Immature natural killer cell (primary cell): ENCODE results near the gene TNRC6C. TPM values are rescaled to one million over a fixed set of nuclear protein-coding genes. Genes with fewer than 3 reads are reported as not detected.

Experiments
- DNase-seq, 3 donors: peaks; one replicate each; pipeline ENCODE4 v3.0.0; 2022; ENCODE audit warnings: mixed read lengths in 1 of 3
- H3K27ac Mint-ChIP-seq, 6 donors: one replicate each; pipeline ENCODE4 v1.8.0; 2020; ENCODE audit warnings: mixed read lengths in 6 of 6, mild to moderate bottlenecking in 5 of 6, inconsistent platforms in 4 of 6, moderate library complexity in 3 of 6
- H3K27me3 Mint-ChIP-seq, 3 donors: one replicate each; pipeline ENCODE4 v1.8.0; 2020 to 2021; ENCODE audit warnings: low read depth in 3 of 3, mild to moderate bottlenecking in 3 of 3, mixed read lengths in 3 of 3, moderate library complexity in 3 of 3, inconsistent platforms in 1 of 3
- H3K36me3 Mint-ChIP-seq, 3 donors: one replicate each; pipeline ENCODE4 v1.8.0; 2020; ENCODE audit warnings: mixed read lengths in 3 of 3, inconsistent platforms in 2 of 3, mild to moderate bottlenecking in 2 of 3
- H3K4me1 Mint-ChIP-seq, 2 donors: one replicate each; pipeline ENCODE4 v1.8.0; 2020; ENCODE audit warnings: inconsistent platforms in 2 of 2, mild to moderate bottlenecking in 2 of 2, mixed read lengths in 2 of 2, moderate library complexity in 1 of 2
- H3K4me3 Mint-ChIP-seq, 5 donors: one replicate each; pipeline ENCODE4 v1.8.0; 2020; ENCODE audit warnings: mild to moderate bottlenecking in 5 of 5, mixed read lengths in 5 of 5, inconsistent platforms in 3 of 5, moderate library complexity in 3 of 5
- H3K9me3 Mint-ChIP-seq, 6 donors: one replicate each; pipeline ENCODE4 v1.8.0; 2020; ENCODE audit warnings: mild to moderate bottlenecking in 6 of 6, mixed read lengths in 6 of 6, inconsistent platforms in 4 of 6, moderate library complexity in 3 of 6
- polyA plus RNA-seq, 3 donors: library from polyadenylated mRNA; unstranded; fragments of 300-500 nt; fragmentation: Illumina TruSeq; gene quantifications; one replicate each; pipeline ENCODE4 v1.2.3, GENCODE V29; 2021

Gene TNRC6C
- polyA plus RNA-seq, 3 donors from 2014 or later, result 0.71 to 5.5 (median 4.8) TPM

GRCh38 chr17:78107457-78107856, 149.0 kb downstream of the TNRC6C start:
- peaks cover 3 to 21% (median 12%) of the 10 kb centered on the region in 3 donors for H3K27me3 Mint-ChIP-seq
- H3K27ac Mint-ChIP-seq, result peak overlapping the region in 3 of 6 donors; percentile 57 to 68 (median 58)
- no peaks in the 10 kb centered on the region for H3K9me3 Mint-ChIP-seq
- no peak for DNase-seq
- H3K4me3 Mint-ChIP-seq, result no peak overlapping the region
- H3K4me1 Mint-ChIP-seq, result peaks cover under 1 to 3% of the 10 kb centered on the region in 2 donors
- H3K36me3 Mint-ChIP-seq, result peaks cover 12 to 21% (median 17%) of the 10 kb centered on the region in 3 donors

GRCh38 chr17:78107976-78108725, 149.6 kb downstream of the TNRC6C start:
- Mint-ChIP-seq H3K27ac (peak overlapping the region in 4 of 6 donors; percentile 36 to 70 (median 58)), H3K4me3 (no peak overlapping the region), H3K27me3 (peaks cover 9 to 21% (median 17%) of the 10 kb centered on the region in 3 donors), H3K4me1 (peaks cover 5 to 10% of the 10 kb centered on the region in 2 donors), H3K9me3 (no peaks in the 10 kb centered on the region), H3K36me3 (peaks cover 15 to 23% (median 17%) of the 10 kb centered on the region in 3 donors)
- DNase-seq, result no peak

DNA sequence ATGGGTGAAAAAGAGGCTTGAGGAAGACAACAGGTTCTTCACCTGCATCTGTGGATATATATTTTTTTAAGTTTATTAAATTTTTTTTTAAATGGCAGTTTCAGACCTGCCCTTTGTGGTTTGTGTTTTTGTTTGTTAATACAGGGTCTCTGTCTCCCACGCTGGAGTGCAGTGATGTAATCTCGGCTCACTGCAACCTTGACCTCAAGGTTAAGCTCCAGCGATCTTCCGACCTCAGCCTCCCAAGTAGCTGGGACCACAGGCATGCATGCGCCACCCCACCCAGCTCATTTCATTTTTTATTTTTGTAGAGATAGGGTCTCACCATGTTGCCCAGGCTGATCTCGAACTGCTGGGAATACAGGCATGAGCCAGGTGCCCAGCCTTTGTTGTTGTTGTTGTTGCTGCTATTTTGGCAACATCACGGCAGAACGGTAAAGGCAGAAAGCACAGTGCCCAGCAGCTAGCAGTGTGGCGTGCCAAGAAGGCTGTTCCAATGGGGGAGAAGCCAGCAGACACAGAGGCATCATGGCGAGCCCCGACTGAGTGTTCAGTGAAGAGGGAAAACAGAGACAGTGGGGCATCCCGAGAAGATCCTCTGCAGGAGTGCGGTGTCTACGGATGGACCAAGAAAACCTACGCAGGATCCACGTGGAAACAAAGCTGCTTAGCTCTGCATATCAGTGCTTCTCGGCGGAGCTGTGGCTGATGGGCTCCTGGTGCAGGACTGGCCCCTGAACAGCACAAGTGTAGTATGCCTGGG, 150.4 kb downstream of the TNRC6C start:
- DNase-seq, result no peak
- H3K27ac Mint-ChIP-seq, result peak overlapping the region in 2 of 6 donors; percentile 36 to 77
- H3K36me3 Mint-ChIP-seq, result peaks cover 17 to 22% (median 19%) of the 10 kb centered on the region in 3 donors
- H3K4me3 Mint-ChIP-seq, result no peak overlapping the region
- H3K9me3 Mint-ChIP-seq, result no peaks in the 10 kb centered on the region
- H3K27me3 Mint-ChIP-seq, result peaks cover 13 to 27% (median 22%) of the 10 kb centered on the region in 3 donors
- peaks cover 12 to 17% of the 10 kb centered on the region in 2 donors for H3K4me1 Mint-ChIP-seq

DNA sequence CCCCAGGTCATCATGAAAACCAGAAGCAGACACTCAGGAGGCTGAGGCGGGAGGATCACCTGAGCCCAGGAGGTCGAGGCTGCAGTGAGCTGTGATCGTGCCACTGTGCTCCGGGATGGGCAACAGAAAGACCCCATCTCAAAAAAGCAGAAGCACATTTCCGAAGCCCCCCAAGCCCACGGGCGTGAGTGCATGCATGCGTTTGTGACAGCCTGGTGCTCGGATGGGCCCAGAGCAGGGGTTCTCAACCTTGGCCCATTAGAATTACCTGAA, 150.9 kb downstream of the TNRC6C start:
- no peaks in the 10 kb centered on the region for H3K9me3 Mint-ChIP-seq
- H3K27me3 Mint-ChIP-seq, result peaks cover 13 to 31% (median 25%) of the 10 kb centered on the region in 3 donors
- no peak overlapping the region for H3K4me3 Mint-ChIP-seq
- no peak for DNase-seq
- H3K36me3 Mint-ChIP-seq, result peaks cover 17 to 24% (median 20%) of the 10 kb centered on the region in 3 donors
- peaks cover 18 to 22% of the 10 kb centered on the region in 2 donors for H3K4me1 Mint-ChIP-seq
- peak overlapping the region in 1 of 6 donors; percentile 36 for H3K27ac Mint-ChIP-seq

- H3K36me3 Mint-ChIP-seq, result peaks cover 13 to 28% (median 20%) of the 10 kb centered on the region in 3 donors
- no peak overlapping the region for H3K4me3 Mint-ChIP-seq
- H3K27me3 Mint-ChIP-seq, result peaks cover 15 to 33% (median 32%) of the 10 kb centered on the region in 3 donors
- no peaks in the 10 kb centered on the region for H3K9me3 Mint-ChIP-seq
- peaks cover 23 to 29% of the 10 kb centered on the region in 2 donors for H3K4me1 Mint-ChIP-seq
- peak overlapping the region in 4 of 6 donors; percentile 30 to 78 (median 64) for H3K27ac Mint-ChIP-seq
- DNase-seq, result no peak
Observed at GRCh38 chr17:78110363-78111015, 152.0 kb downstream of the TNRC6C start.

DNA sequence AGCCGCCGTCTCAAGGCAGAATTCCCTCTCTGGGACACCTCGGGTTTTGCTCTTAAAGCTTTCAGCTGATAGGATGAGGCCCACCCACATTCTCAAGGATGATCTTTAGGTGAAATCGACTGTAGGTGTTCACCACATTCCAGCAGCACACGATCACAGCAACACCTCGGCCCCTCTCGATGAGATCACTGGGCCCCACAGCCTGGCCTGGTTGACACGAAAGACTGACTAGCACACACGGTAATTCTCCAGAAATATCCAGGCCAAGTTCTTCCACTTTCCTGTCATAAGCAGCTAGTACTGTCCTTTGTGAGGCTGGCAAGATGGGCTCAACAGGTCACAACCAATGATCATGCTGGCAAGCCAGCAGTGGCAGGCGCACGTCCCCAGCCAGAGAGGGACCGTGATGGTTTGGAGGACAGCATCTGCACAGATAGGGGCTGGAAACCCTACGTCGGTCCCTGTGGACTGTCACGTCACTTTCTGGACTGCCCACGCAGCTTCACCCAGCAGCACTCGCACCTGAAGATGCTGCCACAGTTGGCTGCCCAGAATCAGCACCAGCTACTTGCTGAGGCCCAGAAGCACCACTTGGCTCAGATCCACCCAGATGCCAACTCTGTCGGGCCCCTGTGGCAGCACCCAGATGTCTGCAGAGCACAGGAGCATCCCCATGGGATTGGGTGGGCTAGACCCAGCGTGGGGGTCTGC, 152.7 kb downstream of the TNRC6C start:
- H3K4me3 Mint-ChIP-seq, result no peak overlapping the region
- peaks cover 13 to 28% (median 20%) of the 10 kb centered on the region in 3 donors for H3K36me3 Mint-ChIP-seq
- H3K27ac Mint-ChIP-seq, result peak overlapping the region; percentile 15 to 78 (median 54)
- no peaks in the 10 kb centered on the region for H3K9me3 Mint-ChIP-seq
- peaks cover 23 to 29% of the 10 kb centered on the region in 2 donors for H3K4me1 Mint-ChIP-seq
- H3K27me3 Mint-ChIP-seq, result peaks cover 15 to 33% (median 32%) of the 10 kb centered on the region in 3 donors
- no peak for DNase-seq

DNA sequence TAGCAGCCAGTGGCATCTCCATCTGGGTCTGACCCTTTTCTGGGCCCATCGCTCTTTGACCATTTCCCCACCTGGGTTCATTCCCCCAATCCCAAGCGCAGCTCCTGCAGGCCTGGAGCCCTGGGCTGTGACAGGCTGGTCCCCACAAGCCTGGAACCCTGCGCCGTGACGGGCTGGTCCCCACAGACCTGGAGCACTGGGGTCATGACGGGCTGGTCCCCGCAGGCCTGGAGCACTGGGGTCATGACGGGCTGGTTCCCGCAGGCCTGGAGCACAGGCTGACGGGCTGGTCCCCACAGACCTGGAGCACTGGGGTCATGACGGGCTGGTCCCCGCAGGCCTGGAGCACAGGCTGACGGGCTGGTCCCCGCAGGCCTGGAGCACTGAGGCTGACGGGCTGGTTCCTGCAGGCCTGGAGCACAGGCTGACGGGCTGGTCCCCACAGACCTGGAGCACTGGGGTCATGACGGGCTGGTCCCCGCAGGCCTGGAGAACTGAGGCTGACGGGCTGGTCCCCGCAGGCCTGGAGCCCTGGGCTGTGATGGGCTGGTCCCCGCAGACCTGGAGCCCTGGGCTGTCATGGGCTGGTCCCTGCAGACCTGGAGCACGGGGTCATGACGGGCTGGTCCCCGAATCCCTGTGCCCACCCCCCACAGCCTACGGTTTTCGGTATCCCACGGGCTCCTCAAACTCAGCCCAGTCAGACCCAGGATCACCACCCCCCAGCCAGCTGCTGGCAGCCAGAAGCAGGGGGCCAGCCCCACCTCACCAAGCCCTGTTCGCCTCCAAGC, 153.4 kb downstream of the TNRC6C start:
- Mint-ChIP-seq H3K4me1 (peaks cover 25 to 29% of the 10 kb centered on the region in 2 donors), H3K27ac (peak overlapping the region; percentile 82 to 96 (median 93)), H3K4me3 (no peak overlapping the region), H3K9me3 (no peaks in the 10 kb centered on the region), H3K36me3 (peaks cover 13 to 27% (median 19%) of the 10 kb centered on the region in 3 donors), H3K27me3 (peaks cover 15 to 35% (median 31%) of the 10 kb centered on the region in 3 donors)
- no peak for DNase-seq

DNA sequence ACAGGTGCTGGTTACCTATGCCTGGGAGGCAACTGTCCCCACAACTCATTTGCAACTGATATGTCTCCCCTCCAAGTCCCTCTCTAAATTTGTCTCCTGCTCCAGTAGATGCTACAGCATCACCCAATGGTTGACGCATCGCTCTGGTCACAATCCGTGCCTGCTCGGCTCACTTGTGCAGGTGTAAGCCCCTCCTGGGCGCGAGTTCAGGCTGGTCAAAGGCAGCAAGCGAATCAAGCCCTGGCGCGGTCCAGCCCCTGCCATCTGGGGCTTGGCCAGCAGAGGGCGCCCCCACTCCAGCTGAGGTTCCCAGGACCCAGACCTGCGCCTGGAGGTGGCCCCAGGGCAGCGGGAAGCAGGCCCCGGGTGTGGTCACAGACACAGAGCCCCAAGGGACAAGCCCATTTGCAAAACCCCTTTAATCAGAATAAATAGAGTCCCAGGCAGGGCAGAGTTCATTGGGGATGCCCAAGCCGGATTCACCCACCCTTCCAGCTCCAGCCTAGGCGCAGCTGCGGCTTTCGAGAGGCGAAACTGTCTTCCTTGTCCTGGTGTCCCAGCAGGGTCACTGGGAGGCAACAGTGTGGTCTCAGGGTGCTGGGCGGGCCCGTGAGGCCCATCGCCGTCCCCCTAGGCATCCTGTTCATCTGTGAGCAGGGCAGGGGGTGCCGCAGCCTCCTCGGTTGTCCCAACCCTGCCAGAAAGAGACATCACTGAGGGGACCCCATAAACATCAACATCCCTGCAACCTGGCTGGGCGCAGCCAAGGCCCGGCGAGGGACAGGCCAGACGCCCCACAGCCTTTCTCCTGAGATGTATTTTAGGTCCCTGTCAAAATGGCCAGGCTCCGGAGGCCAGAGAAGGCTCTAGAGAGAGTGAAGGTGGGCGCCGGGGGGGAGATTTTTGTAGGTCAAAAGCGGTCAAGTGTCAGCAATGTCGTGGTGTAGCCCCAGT, 154.3 kb downstream of the TNRC6C start:
- Mint-ChIP-seq H3K4me3 (peak overlapping the region in 4 of 5 donors; percentile 16 to 61 (median 43)), H3K27me3 (peaks cover 15 to 35% (median 27%) of the 10 kb centered on the region in 3 donors), H3K36me3 (peaks cover 13 to 24% (median 13%) of the 10 kb centered on the region in 3 donors), H3K4me1 (peaks cover 31 to 33% of the 10 kb centered on the region in 2 donors), H3K27ac (peak overlapping the region; percentile 82 to 96 (median 94)), H3K9me3 (no peaks in the 10 kb centered on the region)
- peak; percentile 74 to 79 (median 77) for DNase-seq

DNA sequence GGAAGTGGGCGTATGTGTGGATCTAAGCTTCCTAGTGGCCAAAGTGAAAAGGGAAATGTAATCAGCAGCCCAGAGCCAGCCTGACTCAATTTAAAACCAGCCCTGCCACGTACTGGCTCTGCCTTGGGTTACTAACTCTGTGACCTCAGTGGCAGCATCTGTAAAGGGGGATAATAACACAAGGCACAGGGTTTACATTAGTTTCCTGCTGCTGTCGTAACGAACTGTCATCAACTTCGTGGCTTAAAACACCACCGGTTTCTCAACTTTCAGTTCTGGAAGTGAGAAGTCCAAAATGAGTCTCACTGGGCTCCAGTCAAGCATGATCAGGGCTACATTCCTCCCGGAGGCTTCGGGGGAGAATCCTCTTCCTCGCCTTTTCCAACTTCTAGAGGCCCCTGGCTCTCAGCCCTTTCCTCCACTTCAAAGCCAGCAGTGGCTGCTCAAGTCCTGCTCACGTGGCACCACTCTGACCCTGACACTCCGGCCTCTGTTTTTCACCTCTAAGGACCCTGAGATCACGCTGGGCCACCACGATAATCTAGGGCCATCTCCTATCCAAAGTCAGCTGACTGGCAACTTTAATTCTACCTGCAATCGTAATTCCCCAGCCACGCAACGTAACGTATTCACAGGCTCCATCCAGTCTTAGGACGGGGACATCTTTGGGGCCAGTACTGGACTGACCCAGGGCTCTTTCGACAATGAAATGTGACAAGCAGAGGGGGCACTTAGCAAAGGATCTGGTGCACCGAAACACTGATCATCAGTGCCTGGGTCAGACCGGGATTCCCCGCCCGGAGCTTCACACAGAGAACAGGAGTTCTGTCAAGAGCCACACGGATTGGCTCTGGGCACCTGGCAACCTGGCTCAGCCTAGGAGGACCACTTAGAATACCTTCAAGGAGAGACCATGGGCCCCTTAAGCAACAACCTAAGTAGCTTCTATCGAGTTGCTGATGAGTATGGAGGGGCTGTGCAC, 155.6 kb downstream of the TNRC6C start:
- Mint-ChIP-seq H3K9me3 (no peaks in the 10 kb centered on the region), H3K27ac (peak overlapping the region; percentile 82 to 96 (median 94)), H3K4me3 (peak overlapping the region; percentile 13 to 57 (median 44)), H3K36me3 (peaks cover 13 to 28% (median 16%) of the 10 kb centered on the region in 3 donors), H3K27me3 (peaks cover 15 to 29% (median 21%) of the 10 kb centered on the region in 3 donors), H3K4me1 (peaks cover 35 to 37% of the 10 kb centered on the region in 2 donors)
- peak; percentile 70 to 76 (median 75) for DNase-seq

- Mint-ChIP-seq H3K36me3 (peaks cover 13 to 26% (median 16%) of the 10 kb centered on the region in 3 donors), H3K27me3 (peaks cover 13 to 29% (median 21%) of the 10 kb centered on the region in 3 donors), H3K4me1 (peaks cover 37% of the 10 kb centered on the region in 2 donors), H3K27ac (peak overlapping the region; percentile 53 to 96 (median 92)), H3K4me3 (no peak overlapping the region), H3K9me3 (no peaks in the 10 kb centered on the region)
- no peak for DNase-seq
Observed at GRCh38 chr17:78114831-78115723, 156.6 kb downstream of the TNRC6C start.
